Neural progenitor cell (in vitro differentiated cells): Measurements from ENCODE around the gene RAD51B. TPM values are rescaled to one million over a fixed set of nuclear protein-coding genes. Genes with fewer than 3 reads are reported as not detected.

ENCODE experiments used
- DNase-seq: peaks from one replicate; pipeline ENCODE4 v3.0.0-alpha.2; 2016; ENCODE audit warnings: low spot score
- H2AFZ ChIP-seq: fragments of 200-600 bp; sonication (generic); replicated peaks from 2 replicates; pipeline ENCODE4 v1.6.1; 2016; ENCODE audit warnings: antibody characterized with exemption
- H3F3A ChIP-seq: fragments of 200-600 bp; sonication (generic); 2 replicates; pipeline ENCODE4 v1.6.1; 2016; ENCODE audit warnings: antibody characterized with exemption, low read depth
- H3K27ac ChIP-seq: fragments of 200-600 bp; sonication (generic); 2 replicates; pipeline ENCODE4 v1.5.1; 2016; ENCODE audit warnings: mild to moderate bottlenecking
- H3K27me3 ChIP-seq: fragments of 200-600 bp; sonication (generic); 2 replicates; pipeline ENCODE4 v1.6.1; 2016; ENCODE audit warnings: mild to moderate bottlenecking, moderate library complexity
- H3K36me3 ChIP-seq: fragments of 200-600 bp; sonication (generic); 2 replicates; pipeline ENCODE4 v1.5.1; 2016
- H3K4me1 ChIP-seq: fragments of 200-600 bp; sonication (generic); 2 replicates; pipeline ENCODE4 v1.6.1; 2016; ENCODE audit warnings: mixed run types
- H3K4me2 ChIP-seq: fragments of 200-600 bp; sonication (generic); 2 replicates; pipeline ENCODE4 v1.6.1; 2016
- H3K4me3 ChIP-seq: fragments of 200-600 bp; sonication (generic); 2 replicates; pipeline ENCODE4 v1.5.1; 2016
- H3K79me2 ChIP-seq: fragments of 200-600 bp; sonication (generic); 2 replicates; pipeline ENCODE4 v1.6.1; 2016; ENCODE audit warnings: low read depth
- H3K9ac ChIP-seq: fragments of 200-600 bp; sonication (generic); 2 replicates; pipeline ENCODE4 v1.6.1; 2016
- H3K9me3 ChIP-seq: fragments of 200-600 bp; sonication (generic); 2 replicates; pipeline ENCODE4 v1.5.1; 2016; ENCODE audit warnings: low read depth
- H4K20me1 ChIP-seq: fragments of 200-600 bp; sonication (generic); 2 replicates; pipeline ENCODE4 v1.6.1; 2016; ENCODE audit warnings: low read depth
- H3K27ac Mint-ChIP-seq: 3 replicates; pipeline ENCODE4 v1.8.0; 2021; ENCODE audit warnings: mixed read lengths
- H3K27me3 Mint-ChIP-seq: 2 replicates; pipeline ENCODE4 v1.8.0; 2022; ENCODE audit warnings: low read depth, mild to moderate bottlenecking, inconsistent platforms, moderate library complexity, mixed read lengths; ENCODE audit not compliant: insufficient read depth
- H3K36me3 Mint-ChIP-seq: 3 replicates; pipeline ENCODE4 v1.8.0; 2021; ENCODE audit warnings: mixed read lengths
- H3K4me1 Mint-ChIP-seq: 3 replicates; pipeline ENCODE4 v1.8.0; 2021; ENCODE audit warnings: mixed read lengths
- H3K4me3 Mint-ChIP-seq: 3 replicates; pipeline ENCODE4 v1.8.0; 2021; ENCODE audit warnings: mild to moderate bottlenecking, moderate library complexity, mixed read lengths
- H3K9me3 Mint-ChIP-seq: 3 replicates; pipeline ENCODE4 v1.8.0; 2020; ENCODE audit warnings: mixed read lengths
- CTCF ChIP-seq: fragments of 200-600 bp; sonication (generic); IDR thresholded peaks from 2 replicates; pipeline ENCODE4 v1.5.1; 2017; ENCODE audit warnings: antibody characterized with exemption, mild to moderate bottlenecking
- EZH2 ChIP-seq: fragments of 200-600 bp; sonication (generic); IDR thresholded peaks from 2 replicates; pipeline ENCODE4 v1.6.1; 2017; ENCODE audit warnings: antibody characterized with exemption, mild to moderate bottlenecking, moderate library complexity
- EZH2phosphoT487 ChIP-seq: fragments of 200-600 bp; sonication (generic); IDR thresholded peaks from 2 replicates; pipeline ENCODE4 v1.6.1; 2017; ENCODE audit warnings: antibody characterized with exemption
- total RNA-seq: library from RNA; depleted of rRNA; stranded (reverse); fragments of >200 nt; gene quantifications from 2 replicates; pipeline ENCODE4 v1.2.3, GENCODE V29; 2015; ENCODE audit warnings: low replicate concordance

The RAD51B gene
- total RNA-seq, 1 donor from 2014 or later: 50.5 TPM

DNA sequence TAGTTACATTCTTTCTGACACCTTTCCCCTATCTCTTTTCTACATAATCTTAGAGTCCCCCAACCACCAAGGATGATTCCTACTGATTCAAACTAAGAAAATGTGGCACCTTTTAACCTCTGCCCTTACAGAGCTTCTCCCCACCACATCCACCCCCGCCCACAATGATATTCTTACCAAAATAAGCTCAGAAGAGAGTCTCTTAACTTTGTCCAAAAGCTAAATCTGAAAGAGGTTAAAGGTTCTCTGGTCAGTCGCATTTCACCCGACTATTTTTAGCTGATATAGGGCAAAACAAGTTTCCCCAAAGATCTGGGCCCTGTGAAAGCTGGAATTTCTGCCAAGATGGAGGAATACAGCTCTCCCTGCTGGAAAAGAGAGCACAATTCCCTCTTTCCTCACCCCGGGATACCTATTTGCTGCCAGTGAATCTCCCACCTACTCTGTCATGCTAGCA lies 844.7 kb downstream of the RAD51B start:
- Histone ChIP-seq H4K20me1 (no peaks in the 10 kb centered on the region), H3K27ac (no peak overlapping the region), H3K4me3 (no peak overlapping the region), H3K9me3 (no peaks in the 10 kb centered on the region), H2AFZ (no peak overlapping the region), H3K9ac (no peak overlapping the region), H3K79me2 (no peaks in the 10 kb centered on the region), H3K27me3 (no peaks in the 10 kb centered on the region), H3F3A (peaks cover 4% of the 10 kb centered on the region), H3K4me2 (no peak overlapping the region), H3K4me1 (peaks cover 8% of the 10 kb centered on the region), H3K36me3 (no peaks in the 10 kb centered on the region)
- Mint-ChIP-seq H3K9me3 (peaks cover 8% of the 10 kb centered on the region), H3K27ac (peak overlapping the region; percentile 1), H3K36me3 (peaks cover 5% of the 10 kb centered on the region), H3K27me3 (no peaks in the 10 kb centered on the region), H3K4me3 (no peak overlapping the region), H3K4me1 (peaks cover 60% of the 10 kb centered on the region)
- no peak for TF ChIP-seq EZH2phosphoT487
- no peak for TF ChIP-seq CTCF
- no peak for TF ChIP-seq EZH2
- no peak for DNase-seq

DNA sequence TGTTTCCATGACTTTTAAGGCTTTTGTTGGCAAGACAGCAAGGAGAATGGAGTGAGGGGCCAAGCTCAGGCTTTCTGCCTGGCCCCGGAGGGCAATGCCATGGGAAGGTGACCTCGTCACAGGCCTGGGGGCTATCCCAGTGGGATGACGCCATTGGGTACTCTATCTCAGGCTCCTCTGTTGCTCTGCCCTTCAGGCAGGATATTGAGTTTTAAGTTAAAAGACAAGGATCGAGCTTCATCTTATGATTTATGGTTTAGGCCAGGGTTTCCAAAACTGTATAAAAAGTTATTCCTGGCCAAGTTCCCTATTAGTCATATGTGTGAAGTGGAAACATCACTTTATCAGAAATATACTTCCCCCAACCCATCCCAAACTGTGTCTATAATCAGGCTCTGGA lies 845.6 kb downstream of the RAD51B start:
- peaks cover 3% of the 10 kb centered on the region for H3K4me1 ChIP-seq
- no peak overlapping the region for H3K27ac Mint-ChIP-seq
- H3K4me3 Mint-ChIP-seq: no peak overlapping the region
- H3K36me3 Mint-ChIP-seq: peaks cover 5% of the 10 kb centered on the region
- peaks cover 60% of the 10 kb centered on the region for H3K4me1 Mint-ChIP-seq
- TF ChIP-seq EZH2 (no peak), EZH2phosphoT487 (no peak), CTCF (no peak)
- H3K27me3 Mint-ChIP-seq: no peaks in the 10 kb centered on the region
- H3K36me3 ChIP-seq: no peaks in the 10 kb centered on the region
- H3K27me3 ChIP-seq: no peaks in the 10 kb centered on the region
- no peak overlapping the region for H3K4me3 ChIP-seq
- H3F3A ChIP-seq: peaks cover under 1% of the 10 kb centered on the region
- H3K27ac ChIP-seq: no peak overlapping the region
- H3K9me3 Mint-ChIP-seq: peaks cover 8% of the 10 kb centered on the region
- no peaks in the 10 kb centered on the region for H3K79me2 ChIP-seq
- DNase-seq: no peak
- H4K20me1 ChIP-seq: no peaks in the 10 kb centered on the region
- no peak overlapping the region for H2AFZ ChIP-seq
- H3K9ac ChIP-seq: no peak overlapping the region
- H3K4me2 ChIP-seq: no peak overlapping the region
- no peaks in the 10 kb centered on the region for H3K9me3 ChIP-seq

DNA sequence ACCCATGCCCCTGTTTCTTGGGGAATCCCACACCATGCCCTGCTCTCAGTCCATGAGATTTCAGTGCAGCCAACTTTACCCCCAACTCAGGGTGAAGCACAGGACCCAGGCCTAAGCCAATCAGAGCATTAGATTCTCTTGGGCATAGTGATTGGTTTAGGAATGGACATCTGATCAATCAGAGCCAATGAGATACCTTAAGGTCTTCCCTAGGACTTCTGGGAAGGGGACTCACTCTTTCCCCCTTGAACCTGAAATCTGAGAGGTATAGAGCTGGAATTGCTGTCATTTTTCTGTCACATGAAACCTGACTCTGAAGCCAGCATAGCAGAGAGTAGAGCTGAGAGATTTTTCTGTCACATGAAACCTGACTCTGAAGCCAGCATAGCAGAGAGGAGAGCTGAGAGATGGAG lies 846.2 kb downstream of the RAD51B start:
- Histone ChIP-seq H3K4me3 (no peak overlapping the region), H3K27ac (no peak overlapping the region), H3K79me2 (no peaks in the 10 kb centered on the region), H3K36me3 (no peaks in the 10 kb centered on the region), H3K9ac (no peak overlapping the region), H3K4me1 (peaks cover 3% of the 10 kb centered on the region), H2AFZ (no peak overlapping the region), H3F3A (no peaks in the 10 kb centered on the region), H4K20me1 (no peaks in the 10 kb centered on the region), H3K9me3 (no peaks in the 10 kb centered on the region), H3K4me2 (no peak overlapping the region), H3K27me3 (no peaks in the 10 kb centered on the region)
- H3K9me3 Mint-ChIP-seq: peaks cover 5% of the 10 kb centered on the region
- H3K27me3 Mint-ChIP-seq: no peaks in the 10 kb centered on the region
- peaks cover 59% of the 10 kb centered on the region for H3K4me1 Mint-ChIP-seq
- no peak for DNase-seq
- H3K4me3 Mint-ChIP-seq: no peak overlapping the region
- peaks cover 7% of the 10 kb centered on the region for H3K36me3 Mint-ChIP-seq
- TF ChIP-seq CTCF: no peak
- peak overlapping the region; percentile 26 for H3K27ac Mint-ChIP-seq
